SW480 (cell line): ENCODE data around the gene LRP5.
"Not testable (repeated sequence)": the region's sequence is repeated elsewhere in the genome, so short reads cannot be mapped to it uniquely, and the experiment has no call there.

Source experiments
- DNase-seq: peaks from one replicate; pipeline ENCODE4 v3.0.0-alpha.2; 2016; ENCODE audit warnings: low spot score

Gene LRP5

DNA sequence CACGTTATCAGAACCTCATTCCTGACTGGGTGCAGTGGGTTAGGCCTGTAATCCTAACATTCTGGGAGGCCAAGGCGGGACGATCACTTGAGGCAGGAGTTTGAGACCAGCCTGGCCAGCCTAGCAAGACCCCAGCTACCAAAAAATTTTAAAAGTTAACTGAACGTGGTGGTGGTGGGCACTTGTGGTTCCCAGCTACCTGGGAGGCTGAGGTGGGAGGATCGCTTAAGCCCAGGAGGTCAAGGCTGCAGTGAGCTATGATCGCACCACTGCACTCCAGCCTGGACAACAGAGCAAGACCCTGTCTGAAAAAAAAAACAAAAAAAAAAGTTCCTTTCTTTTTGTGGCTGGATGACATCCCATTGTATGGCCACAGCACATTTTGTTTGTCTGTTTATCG, 80.4 kb downstream of the LRP5 start:
- DNase-seq, result no peak

DNA sequence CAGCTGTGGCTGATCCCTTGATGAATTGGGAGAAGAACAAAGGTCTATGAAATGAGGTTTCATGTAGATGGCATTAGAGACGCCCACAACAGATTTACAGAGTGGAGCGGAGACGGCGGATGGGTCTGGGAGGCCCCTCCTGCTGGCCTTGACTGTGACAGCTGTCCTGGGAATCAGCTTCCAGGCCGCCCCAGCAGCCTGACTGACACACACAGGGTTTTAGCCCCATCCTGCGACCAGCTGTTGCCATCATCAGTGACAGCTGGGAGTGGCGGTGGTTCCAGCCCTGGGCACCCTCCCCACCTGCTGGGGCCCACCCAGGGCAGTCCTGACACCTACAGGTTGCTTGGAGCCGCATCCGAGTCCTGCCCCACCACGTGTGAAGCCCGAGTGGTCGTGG, 84.1 kb downstream of the LRP5 start:
- DNase-seq, result no peak

GRCh38 chr11:68397256-68397655, 84.9 kb downstream of the LRP5 start:
- DNase-seq, result no peak

- DNase-seq, result no peak
Measured at GRCh38 chr11:68398995-68399851, 86.8 kb downstream of the LRP5 start.

- DNase-seq, result no peak
Measured at GRCh38 chr11:68399916-68400315, 87.5 kb downstream of the LRP5 start.

- DNase-seq, result not testable (repeated sequence)
Measured at GRCh38 chr11:68400584-68400983, 88.2 kb downstream of the LRP5 start.

GRCh38 chr11:68401856-68402255, 89.5 kb downstream of the LRP5 start:
- no peak for DNase-seq

GRCh38 chr11:68402355-68403031, 90.1 kb downstream of the LRP5 start:
- DNase-seq, result no peak

GRCh38 chr11:68403424-68403823, 91.0 kb downstream of the LRP5 start:
- no peak for DNase-seq

GRCh38 chr11:68403831-68404230, 91.4 kb downstream of the LRP5 start:
- no peak for DNase-seq

- DNase-seq, result no peak
Measured at GRCh38 chr11:68406324-68407313, 94.2 kb downstream of the LRP5 start.

DNA sequence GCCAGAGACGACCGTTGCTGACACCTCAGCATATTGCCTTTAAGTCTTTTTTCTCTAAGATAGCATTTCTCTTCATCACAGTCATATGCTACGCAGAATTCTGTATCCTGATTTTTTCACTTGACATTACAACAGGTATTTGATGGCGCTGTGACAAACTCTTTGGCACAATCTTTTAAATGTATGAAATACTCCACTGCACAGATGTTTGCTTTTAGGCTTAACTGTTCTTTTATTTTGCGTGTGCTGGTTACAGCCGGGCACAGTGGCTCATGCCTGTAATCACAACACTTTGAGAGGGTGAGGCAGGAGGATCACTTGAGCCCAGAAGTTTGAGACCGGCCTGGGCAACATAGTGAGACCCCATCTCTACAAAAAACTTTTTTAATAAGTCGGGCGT, 96.1 kb downstream of the LRP5 start:
- DNase-seq, result no peak

DNA sequence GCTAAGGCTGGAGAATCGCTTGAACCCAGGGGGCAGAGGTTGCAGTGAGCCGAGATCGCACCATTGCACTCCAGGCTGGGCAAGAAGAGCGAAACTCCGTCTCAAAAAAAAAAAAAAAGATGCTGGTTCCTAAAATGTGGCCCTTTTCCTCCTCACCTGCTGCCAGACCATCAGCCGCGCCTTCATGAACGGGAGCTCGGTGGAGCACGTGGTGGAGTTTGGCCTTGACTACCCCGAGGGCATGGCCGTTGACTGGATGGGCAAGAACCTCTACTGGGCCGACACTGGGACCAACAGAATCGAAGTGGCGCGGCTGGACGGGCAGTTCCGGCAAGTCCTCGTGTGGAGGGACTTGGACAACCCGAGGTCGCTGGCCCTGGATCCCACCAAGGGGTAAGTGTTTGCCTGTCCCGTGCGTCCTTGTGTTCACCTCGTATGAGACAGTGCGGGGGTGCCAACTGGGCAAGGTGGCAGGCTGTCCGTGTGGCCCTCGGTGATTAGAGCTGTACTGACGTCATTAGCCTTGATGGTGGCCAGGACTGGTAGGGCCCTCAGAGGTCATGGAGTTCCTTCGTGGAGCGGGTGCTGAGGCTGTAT, 97.5 kb downstream of the LRP5 start:
- no peak for DNase-seq

- no peak for DNase-seq
Measured at GRCh38 chr11:68411501-68411991, 99.2 kb downstream of the LRP5 start.

DNA sequence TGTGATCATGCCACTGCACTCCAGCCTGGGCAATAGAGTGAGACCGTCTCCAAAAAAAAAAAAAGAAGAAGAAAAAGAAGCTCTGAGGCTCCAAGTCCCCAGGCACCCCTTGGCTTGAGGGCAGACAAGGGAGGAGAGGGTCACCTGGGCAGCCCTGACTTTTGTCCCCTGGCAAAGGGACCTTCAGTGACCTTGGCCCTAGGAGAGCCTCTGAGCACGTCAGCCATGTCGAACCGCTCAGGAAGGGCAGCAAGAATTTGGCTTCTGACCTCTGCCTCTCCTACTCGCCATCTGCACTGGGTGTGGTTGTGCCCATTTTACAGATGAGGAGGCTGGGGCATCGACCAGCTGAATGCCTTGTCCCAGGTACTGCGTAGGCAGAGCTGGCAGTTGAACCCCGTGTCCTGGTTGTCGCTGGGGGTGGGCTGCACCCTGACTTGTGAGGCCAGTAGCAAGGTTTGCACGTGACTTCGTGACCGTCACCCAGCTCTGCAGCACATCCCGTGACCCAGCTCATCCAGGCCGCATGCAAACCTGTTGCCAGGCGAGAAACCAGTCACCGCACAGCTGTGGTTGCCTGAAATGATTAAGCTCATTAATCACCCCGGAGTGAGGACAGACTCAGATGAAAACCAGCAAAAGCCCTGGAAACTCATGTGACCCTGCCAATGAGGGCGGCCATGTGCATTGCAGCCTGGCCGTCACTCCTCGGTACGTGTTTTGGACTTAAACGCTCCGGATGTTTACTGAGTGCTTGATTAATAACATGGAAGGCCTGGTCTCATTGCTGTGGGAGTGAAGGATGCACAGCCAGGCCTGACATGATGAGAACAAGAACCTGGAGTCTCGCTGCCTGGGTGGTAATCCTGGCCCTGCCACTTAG, 100.4 kb downstream of the LRP5 start:
- DNase-seq, result no peak

- no peak for DNase-seq
Measured at GRCh38 chr11:68413591-68413999, 101.2 kb downstream of the LRP5 start.

GRCh38 chr11:68414496-68415221, 102.3 kb downstream of the LRP5 start:
- no peak for DNase-seq

- no peak for DNase-seq
Measured at GRCh38 chr11:68416070-68416578, 103.7 kb downstream of the LRP5 start.

DNA sequence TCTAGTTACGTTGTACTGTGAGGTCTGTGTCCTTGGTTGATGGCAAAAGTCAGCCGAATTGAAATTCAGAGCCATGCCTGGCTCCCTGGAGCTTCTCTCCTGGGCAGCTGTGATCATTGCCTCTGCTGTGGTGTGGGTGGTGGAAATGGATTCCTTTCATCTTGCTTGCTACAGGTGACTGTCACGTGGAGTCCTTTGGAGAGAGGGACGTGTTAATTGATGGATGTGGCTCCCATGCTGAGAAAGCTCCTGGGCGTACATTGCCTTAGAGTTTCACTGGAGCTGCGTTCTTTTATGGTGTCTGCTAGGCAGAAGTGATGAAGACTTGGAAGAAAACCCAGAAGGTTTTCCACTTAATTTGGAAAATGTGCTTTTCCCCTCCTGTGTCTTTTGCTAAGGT, 106.3 kb downstream of the LRP5 start:
- DNase-seq, result peak; percentile 21

DNA sequence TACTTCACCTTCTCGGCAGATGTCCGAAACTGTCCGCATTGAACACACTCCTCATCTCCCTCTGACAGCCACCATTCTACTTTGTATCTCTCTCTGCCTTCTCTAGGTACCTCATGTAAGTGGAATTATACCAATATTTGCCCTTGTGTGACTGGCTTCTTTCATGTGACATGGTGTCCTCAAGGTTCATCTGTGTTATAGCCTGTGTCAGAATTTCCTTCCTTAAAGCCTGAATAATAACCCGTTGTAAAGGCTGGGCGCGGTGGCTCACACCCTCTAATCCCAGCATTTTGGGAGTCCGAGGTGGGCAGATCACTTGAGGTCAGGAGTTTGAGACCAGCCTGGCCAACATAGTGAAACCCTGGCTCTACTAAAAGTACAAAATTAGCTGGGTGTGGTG, 107.8 kb downstream of the LRP5 start:
- DNase-seq, result no peak
